NCI-H1436 (cell line): ENCODE measurements around the gene KIAA0753.

Experiments
- DNase-seq: peaks from one replicate; lab custom pipeline; 2025; lab: John Stamatoyannopoulos, UW

Gene KIAA0753

GRCh38 chr17:6547336-6547735 is 93.2 kb downstream of the KIAA0753 start:
- no peak for DNase-seq

DNA sequence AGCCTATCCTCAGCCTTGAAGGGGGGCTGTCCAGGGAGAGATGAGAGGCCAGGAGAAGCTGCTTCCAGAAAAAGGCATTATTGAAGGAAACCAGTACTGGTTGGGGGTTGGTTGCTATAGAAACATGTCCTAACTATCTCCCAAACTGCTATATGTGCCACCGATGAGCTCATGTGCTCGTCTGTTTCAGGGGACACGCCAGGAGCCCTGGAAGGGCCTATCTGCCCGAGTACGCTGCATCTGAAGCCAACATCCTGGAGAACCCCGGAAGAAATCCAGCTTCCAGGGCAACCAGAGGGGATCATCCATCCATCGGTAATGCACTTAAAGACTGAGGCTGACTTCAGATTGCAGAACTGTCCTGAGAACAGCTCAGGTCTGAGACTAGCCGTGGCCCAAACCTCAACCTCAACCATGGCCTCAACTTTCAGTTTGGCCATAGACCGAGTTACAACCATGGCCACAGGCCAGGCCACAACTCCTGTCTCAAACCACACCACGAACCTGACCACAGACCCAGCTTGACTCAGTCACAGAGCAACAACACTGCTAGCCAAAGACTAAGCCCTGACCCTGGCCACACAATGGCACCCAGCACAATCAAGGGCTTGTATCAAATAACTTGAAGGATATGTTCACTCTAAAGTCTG is 94.3 kb downstream of the KIAA0753 start:
- DNase-seq: no peak

- no peak for DNase-seq
Observed at GRCh38 chr17:6545291-6545690, 95.2 kb downstream of the KIAA0753 start.

- DNase-seq: no peak
Observed at GRCh38 chr17:6544011-6544370, 96.5 kb downstream of the KIAA0753 start.

DNA sequence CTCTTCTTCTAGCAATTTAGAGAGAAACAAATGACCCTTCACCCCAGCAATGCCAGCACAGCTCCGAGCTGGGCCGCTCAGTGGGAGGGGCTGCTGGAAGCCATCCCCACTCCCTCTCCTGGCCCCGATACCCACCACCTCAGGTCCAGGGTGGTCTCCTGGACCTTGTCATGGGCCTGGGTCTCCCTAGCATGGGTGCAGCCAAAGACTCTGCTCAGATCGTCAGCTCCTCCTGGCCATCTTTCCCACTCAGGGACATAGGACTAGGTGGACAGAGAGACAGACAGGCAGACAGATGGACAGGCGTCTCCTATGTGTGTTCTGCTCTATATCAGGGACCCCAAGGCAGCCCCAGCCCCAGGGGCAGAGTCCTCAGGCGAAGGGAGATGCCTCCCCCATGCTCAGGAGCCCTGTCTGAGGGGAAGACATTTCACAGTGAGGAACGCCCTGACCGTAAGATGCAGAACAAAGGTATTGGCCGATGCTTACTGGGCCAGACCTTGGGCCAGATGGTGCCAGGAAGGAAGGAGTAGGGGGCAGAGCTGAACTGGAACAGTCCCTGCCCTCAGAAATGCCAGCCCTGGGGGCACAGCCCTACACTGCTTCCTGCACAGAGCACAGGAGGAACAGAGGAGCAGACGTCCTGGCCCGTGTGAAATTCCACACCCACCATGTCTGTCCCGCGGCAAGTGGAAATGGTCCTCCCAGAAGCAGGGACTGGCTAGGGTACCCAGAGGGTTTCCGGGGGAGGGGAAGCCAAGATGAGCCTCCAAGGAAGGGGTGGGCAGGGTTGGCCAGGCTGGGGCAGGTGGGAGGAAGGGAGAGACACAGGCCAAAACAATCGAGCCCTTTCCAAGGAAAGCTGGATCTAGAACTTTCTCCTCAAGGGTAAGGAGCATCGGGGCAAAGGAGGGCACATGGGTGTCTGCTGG is 97.2 kb downstream of the KIAA0753 start:
- DNase-seq: no peak

GRCh38 chr17:6542577-6542976 is 97.9 kb downstream of the KIAA0753 start:
- no peak for DNase-seq

DNA sequence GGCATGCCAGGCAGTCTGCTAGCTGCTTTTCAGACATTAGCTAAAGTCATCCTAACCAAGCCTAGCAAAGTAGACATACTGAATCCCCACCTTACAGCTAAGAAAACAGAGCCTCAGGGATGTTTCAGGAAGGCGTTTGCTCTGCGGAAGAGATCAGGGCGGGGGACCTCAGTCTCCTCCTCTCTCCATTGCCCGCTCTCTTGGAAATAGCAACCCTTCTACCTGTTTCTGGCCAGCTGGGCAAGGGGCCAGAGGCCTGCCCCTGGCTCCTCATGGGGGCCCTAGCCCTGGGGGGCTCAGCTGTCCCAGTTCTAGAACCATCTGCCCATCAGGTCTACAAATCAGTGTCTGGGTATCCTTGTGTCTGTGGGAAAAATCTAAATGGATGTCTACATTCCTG is 98.6 kb downstream of the KIAA0753 start:
- DNase-seq: no peak

GRCh38 chr17:6539871-6540270 is 100.6 kb downstream of the KIAA0753 start:
- no peak for DNase-seq

- DNase-seq: no peak
Observed at GRCh38 chr17:6536566-6537065, 103.9 kb downstream of the KIAA0753 start.

GRCh38 chr17:6536053-6536452 is 104.5 kb downstream of the KIAA0753 start:
- DNase-seq: no peak

DNA sequence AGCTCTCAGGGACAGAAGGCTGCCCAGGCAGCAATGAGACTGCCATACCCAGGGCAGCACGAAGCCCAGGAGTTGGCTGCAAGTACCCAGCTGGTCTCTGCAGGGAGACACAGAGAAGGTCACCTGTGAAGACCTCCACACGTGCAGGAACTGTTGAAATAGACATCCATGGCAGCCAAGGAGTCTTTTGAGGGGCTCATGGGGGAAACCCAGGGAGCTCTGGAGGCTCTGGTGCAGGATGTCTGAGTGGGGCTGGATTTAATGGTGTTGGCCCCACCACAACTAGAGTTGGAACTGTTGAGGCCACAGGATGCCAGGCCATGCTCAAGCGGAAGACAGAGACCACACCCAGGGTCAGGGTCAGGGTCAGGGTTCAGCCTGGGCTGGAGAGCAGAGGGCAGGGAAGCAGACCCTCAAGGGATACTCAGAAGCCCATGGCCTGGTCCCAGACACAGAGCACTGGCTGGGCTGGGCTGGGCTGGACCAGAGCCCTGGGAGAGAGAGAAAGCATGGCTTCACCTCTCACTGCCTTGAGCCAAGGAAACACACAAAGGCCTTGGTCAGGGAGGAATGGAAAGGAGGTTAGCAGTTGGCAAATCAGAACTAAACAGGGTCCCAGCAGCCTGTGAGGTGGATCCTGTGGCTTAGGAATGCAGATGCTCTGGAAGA is 105.5 kb downstream of the KIAA0753 start:
- no peak for DNase-seq

DNA sequence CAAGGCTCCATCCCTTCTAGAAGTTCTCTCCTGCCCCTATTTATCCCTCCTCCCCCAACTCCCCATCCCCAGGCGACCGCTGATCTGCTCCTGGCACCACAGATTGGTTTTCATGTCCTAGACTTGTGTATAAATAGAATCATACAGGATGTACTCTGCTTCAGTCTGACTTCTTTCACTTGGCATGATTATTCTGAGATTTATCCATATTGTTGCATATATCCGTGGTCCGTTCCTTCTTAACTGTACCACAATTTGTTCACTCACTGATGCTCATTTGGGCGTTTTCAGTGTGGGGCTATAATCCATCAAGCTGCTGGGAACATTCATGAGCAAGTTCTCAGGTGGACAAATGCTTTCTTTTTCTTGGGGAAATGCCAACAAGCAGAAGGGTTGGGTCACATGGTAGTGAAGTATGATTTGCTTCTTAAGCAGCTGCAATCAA is 108.0 kb downstream of the KIAA0753 start:
- no peak for DNase-seq

DNA sequence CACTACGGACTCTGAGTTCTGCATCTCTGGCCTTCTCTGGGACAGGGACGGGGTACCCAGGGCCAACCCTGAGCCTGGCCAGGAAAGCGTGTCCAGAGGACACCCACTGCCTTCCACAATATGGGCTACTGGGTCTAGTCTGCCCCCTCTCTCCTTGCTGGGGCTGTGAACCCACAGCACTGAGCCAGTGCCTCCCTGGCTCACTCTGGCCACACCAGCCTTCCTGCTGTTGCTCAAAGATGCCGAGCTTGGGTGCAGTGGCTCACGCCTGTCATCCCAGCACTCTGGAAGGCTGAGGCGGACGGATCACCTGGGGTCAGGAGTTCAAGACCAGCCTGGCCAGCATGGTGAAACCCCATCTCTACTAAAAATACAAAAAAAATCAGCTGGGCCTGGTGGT is 108.9 kb downstream of the KIAA0753 start:
- DNase-seq: no peak

- no peak for DNase-seq
Observed at GRCh38 chr17:6530324-6530920, 110.1 kb downstream of the KIAA0753 start.

GRCh38 chr17:6528557-6528956 is 112.0 kb downstream of the KIAA0753 start:
- DNase-seq: no peak
